Mesothelial cell of epicardium (in vitro differentiated cells): Measurements from ENCODE around the gene ASAP2. TPM values are rescaled to one million over a fixed set of nuclear protein-coding genes. Genes with fewer than 3 reads are reported as not detected.

Source experiments
- DNase-seq, 2 experiments: peaks; one replicate each; pipeline ENCODE4 v3.0.0; 2021; ENCODE audit warnings: low spot score in 2 of 2; ENCODE audit not compliant: unreplicated experiment in 2 of 2
- H3K27ac Mint-ChIP-seq: 2 replicates; pipeline ENCODE4 v1.8.0; 2021; ENCODE audit warnings: mixed read lengths
- H3K27me3 Mint-ChIP-seq: 2 replicates; pipeline ENCODE4 v1.8.0; 2021; ENCODE audit warnings: low read depth, mixed read lengths
- H3K36me3 Mint-ChIP-seq: 2 replicates; pipeline ENCODE4 v1.8.0; 2021; ENCODE audit warnings: mixed read lengths
- H3K4me1 Mint-ChIP-seq: 2 replicates; pipeline ENCODE4 v1.8.0; 2021; ENCODE audit warnings: mixed read lengths
- H3K4me3 Mint-ChIP-seq: 2 replicates; pipeline ENCODE4 v1.8.0; 2021; ENCODE audit warnings: mild to moderate bottlenecking, moderate library complexity, mixed read lengths
- H3K9me3 Mint-ChIP-seq: 2 replicates; pipeline ENCODE4 v1.8.0; 2021; ENCODE audit warnings: mixed read lengths
- total RNA-seq: library from RNA; stranded (reverse); gene quantifications from 3 replicates; pipeline ENCODE4 v1.2.1, GENCODE V29; 2021
- TF ChIP-seq, protein P1 (sequence below): fragments of 200-600 bp; sonication (generic); IDR thresholded peaks from one replicate; pipeline ENCODE4 v1.5.0; 2021; ENCODE audit warnings: antibody characterized with exemption; ENCODE audit not compliant: unreplicated experiment

Gene ASAP2
- total RNA-seq, 1 donor from 2014 or later: 25.8 TPM

DNA sequence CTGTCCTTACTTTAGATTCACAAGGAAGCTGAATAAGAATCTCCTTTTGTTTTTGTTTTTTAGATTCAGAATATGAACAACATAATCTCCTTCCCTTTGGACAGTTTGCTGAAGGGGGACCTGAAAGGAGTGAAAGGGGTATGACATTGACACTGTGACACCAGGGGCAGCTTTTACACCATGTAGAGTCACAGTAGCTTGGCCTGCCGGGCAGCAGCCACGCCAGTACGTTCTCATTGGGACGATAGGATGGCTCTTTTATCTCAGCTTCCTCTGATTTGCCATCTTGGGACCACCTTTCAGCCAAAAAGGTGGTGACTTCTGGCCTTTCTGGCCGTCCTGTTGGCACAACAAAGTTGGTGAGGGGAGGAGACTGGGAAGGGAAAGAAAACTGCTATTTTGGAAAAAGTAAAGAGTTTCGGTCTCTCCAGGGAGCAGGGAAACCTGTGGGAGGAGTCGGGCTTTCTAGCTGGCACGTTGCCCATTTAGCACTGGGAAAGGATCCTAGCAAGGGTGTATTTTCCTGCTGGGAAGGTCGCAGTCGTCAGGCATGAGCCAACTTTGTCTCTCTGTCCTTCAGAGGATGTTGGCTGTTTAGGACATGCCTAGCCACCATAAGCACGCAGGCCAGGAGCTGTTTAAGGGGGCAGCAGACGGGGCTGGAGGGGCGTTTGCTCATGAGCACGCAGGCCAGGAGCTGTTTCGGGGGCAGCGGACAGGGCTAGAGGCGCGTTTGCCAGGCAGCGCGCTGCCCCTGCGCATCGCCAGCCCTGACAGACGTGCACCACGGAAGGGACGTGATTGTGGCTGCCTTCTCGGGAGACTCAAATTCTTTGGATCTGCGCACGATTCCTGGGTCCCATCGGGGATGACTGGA is 112.1 kb downstream of the ASAP2 start:
- Mint-ChIP-seq H3K9me3 (no peaks in the 10 kb centered on the region), H3K4me3 (no peak overlapping the region), H3K27me3 (no peaks in the 10 kb centered on the region), H3K4me1 (peaks cover 30% of the 10 kb centered on the region), H3K27ac (peak overlapping the region; percentile 50), H3K36me3 (peaks cover 9% of the 10 kb centered on the region)
- DNase-seq: peak; percentile 53 to 61
- TF ChIP-seq, protein P1, sequence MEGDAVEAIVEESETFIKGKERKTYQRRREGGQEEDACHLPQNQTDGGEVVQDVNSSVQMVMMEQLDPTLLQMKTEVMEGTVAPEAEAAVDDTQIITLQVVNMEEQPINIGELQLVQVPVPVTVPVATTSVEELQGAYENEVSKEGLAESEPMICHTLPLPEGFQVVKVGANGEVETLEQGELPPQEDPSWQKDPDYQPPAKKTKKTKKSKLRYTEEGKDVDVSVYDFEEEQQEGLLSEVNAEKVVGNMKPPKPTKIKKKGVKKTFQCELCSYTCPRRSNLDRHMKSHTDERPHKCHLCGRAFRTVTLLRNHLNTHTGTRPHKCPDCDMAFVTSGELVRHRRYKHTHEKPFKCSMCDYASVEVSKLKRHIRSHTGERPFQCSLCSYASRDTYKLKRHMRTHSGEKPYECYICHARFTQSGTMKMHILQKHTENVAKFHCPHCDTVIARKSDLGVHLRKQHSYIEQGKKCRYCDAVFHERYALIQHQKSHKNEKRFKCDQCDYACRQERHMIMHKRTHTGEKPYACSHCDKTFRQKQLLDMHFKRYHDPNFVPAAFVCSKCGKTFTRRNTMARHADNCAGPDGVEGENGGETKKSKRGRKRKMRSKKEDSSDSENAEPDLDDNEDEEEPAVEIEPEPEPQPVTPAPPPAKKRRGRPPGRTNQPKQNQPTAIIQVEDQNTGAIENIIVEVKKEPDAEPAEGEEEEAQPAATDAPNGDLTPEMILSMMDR: no peak

DNA sequence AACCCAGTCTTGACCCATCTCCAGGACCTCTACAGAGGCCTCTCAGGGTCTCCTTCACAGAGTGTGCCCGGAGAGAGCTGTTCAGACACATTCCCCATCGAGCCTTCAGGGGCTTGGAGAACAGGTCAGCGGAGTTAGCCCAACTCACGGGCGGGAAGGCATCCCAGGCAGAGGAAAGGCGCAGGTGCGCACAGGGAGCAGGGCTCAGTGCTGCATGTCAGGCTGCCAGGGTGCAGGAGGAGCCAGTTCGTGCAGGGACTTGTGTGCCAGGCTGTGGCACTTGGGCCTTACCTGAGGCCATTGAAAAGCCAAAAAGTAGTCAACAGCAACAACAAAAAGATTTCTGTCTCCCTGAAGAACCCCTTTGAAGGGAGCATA is 112.7 kb downstream of the ASAP2 start:
- Mint-ChIP-seq H3K4me1 (peaks cover 30% of the 10 kb centered on the region), H3K9me3 (no peaks in the 10 kb centered on the region), H3K27me3 (no peaks in the 10 kb centered on the region), H3K36me3 (peaks cover 9% of the 10 kb centered on the region), H3K27ac (no peak overlapping the region), H3K4me3 (no peak overlapping the region)
- TF ChIP-seq, protein P1: no peak
- DNase-seq: no peak

DNA sequence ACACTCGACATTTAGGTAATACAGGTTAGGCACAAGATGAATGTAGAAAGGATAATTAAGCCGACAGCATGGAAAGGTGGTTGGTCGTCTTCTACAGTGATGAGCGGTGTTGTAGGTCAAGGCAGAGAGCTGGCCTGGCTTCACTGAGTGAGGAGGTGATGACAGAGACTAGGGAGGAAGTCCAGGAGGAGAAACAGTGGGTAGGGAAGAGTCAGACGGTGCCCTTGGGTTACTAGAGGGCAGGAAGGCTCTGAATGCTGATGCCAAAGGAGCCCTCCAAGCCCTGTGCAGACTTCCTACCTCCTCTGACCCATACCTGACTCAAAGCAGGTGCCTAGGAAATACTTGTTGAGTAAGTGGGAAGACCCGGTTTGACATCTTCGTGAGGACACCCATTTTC is 116.0 kb downstream of the ASAP2 start:
- DNase-seq: no peak
- Mint-ChIP-seq H3K9me3 (no peaks in the 10 kb centered on the region), H3K27me3 (no peaks in the 10 kb centered on the region), H3K36me3 (peaks cover 20% of the 10 kb centered on the region), H3K4me1 (peaks cover 21% of the 10 kb centered on the region), H3K4me3 (no peak overlapping the region), H3K27ac (no peak overlapping the region)
- TF ChIP-seq, protein P1: no peak

DNA sequence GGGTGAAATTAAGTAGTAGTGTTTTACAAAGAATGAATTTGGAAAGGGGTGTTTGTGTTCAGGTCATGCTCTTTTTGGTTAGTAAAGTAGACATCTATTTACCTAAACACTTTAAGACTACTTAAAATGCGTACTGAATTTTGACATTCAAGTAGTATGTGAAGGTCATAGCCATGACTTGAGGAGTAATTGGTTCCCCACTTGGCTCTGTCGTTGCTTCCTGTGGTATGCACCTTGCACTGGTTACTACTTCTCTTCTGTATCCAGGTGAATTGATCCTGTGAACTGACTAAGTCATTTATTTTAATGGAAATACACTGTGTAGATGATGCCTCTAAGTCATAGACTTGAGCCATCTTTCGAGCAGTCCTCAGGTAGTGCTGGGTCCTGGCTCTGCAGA is 118.8 kb downstream of the ASAP2 start:
- Mint-ChIP-seq H3K27me3 (no peaks in the 10 kb centered on the region), H3K4me3 (no peak overlapping the region), H3K9me3 (no peaks in the 10 kb centered on the region), H3K27ac (no peak overlapping the region), H3K4me1 (peaks cover 19% of the 10 kb centered on the region), H3K36me3 (peaks cover 22% of the 10 kb centered on the region)
- no peak for DNase-seq
- TF ChIP-seq, protein P1: no peak

DNA sequence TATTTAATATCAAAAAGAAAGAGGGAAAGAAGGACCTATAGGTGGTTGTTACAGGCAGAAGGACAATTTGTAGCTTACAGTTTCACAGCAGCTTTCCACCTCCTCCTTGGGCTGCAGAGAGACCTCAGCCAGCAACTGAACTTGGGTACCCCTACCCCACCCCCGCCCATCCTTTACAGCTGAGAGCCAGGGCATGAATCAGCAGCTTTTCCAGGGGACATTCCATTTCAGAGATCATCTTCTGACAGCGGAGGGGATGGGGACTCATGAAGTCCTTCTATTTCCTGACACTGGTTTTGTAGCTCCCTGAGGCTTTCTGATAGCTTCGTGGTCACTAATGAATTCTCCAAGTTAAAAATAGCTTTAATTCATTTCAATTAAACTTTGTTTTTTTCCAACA is 120.4 kb downstream of the ASAP2 start:
- DNase-seq: no peak
- Mint-ChIP-seq H3K27me3 (no peaks in the 10 kb centered on the region), H3K4me3 (no peak overlapping the region), H3K4me1 (peaks cover 30% of the 10 kb centered on the region), H3K27ac (no peak overlapping the region), H3K9me3 (no peaks in the 10 kb centered on the region), H3K36me3 (peaks cover 22% of the 10 kb centered on the region)
- TF ChIP-seq, protein P1: no peak
